Stimulated activated CD8-positive, alpha-beta memory T cell treated with anti-CD3 and anti-CD28 coated beads, Interleukin-7, amount 100 ng/mL, for 48 hours (primary cell): Measurements from ENCODE around the gene PRR19.

Experiments
- DNase-seq, 2 donors: peaks; one replicate each; pipeline ENCODE4 v3.0.0-alpha.2; 2020; ENCODE audit warnings: low read depth in 1 of 2; ENCODE audit errors: extremely low read depth in 1 of 2

The PRR19 gene

DNA sequence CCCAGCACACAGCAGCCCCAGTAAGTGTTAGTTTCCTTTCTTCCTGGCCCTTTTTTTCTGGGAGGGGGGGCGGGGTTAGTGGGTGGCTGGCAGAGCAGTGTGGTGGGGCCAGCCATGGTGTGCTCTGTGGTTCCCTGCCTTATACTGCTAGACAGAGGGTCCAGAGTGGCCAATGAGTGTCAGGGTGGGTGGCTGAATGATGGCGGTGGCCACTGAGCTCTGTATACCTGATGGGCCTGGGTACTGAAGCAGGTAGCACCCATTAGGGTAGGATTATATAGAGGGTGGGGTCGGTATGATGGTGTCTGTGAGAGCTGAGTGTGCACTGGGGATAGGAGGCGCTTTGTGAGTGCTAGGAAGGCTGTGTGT lies 19.1 kb upstream of the PRR19 start:
- DNase-seq: no peak

DNA sequence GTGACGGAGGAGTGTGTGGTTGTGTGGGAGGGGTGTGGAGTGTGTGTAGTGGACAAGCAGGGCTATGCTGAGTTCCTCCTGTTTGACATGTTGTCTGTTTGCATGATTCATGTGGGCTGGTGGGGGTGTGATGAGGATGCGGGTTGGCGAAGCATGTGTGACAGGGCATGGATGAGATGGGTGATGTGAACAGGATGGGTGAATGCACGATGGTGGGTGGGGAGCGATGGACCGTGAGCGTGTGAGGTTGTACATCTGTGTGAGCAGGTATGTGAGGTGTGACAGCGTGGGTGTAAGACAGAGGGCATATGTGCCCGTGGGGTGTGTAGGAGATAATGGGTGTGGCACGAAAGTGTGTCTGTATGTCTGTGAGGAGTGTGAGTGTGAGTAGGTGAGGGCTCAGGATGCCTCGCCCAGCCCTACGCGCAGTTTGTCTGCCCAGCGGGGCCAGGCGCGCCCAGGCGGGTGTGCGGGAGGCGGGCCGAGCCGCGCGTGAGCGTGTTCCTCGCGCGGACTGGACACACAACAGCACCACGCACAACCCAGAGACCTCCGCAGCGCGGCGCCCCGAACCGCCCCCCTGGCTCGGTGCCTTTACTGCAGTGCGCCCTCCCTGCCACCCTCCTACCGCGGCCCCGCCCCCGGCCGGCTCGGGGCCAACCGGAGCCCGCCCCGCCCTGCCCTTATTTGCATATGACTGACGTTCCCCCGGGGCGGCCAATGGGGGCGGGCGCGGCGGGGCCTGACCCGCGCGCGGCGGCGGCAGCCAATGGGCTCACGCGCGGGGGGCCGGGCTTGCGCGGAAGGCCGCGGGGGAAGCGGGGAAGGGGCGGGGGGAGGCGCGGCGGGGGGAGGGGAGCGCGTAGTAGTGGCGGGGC lies 18.5 kb upstream of the PRR19 start:
- peak; percentile 91 to 92 for DNase-seq

DNA sequence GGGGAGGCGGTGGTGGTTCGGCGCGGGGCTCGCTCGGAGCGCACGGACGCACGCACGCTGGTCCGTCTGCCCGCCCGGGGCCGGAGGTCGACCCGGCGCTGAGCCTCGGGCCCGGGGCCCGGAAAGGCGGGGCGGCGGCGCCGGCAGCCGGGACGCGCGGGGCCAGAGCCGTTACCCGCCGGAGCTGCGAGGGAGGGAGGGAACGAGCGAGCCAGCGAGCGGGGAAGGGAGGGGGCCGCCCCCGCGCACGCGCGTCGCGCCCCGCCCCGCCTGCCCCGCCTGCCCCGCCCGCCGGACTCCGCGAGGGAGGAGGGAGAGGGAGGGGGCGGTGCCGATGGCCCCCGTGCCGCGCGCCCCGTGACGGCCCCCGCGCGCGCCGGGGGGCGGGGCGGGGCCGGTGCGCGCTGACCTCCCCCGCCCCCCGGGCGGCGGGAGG lies 17.8 kb upstream of the PRR19 start:
- peak in 1 of 2 donors; percentile 63 for DNase-seq

DNA sequence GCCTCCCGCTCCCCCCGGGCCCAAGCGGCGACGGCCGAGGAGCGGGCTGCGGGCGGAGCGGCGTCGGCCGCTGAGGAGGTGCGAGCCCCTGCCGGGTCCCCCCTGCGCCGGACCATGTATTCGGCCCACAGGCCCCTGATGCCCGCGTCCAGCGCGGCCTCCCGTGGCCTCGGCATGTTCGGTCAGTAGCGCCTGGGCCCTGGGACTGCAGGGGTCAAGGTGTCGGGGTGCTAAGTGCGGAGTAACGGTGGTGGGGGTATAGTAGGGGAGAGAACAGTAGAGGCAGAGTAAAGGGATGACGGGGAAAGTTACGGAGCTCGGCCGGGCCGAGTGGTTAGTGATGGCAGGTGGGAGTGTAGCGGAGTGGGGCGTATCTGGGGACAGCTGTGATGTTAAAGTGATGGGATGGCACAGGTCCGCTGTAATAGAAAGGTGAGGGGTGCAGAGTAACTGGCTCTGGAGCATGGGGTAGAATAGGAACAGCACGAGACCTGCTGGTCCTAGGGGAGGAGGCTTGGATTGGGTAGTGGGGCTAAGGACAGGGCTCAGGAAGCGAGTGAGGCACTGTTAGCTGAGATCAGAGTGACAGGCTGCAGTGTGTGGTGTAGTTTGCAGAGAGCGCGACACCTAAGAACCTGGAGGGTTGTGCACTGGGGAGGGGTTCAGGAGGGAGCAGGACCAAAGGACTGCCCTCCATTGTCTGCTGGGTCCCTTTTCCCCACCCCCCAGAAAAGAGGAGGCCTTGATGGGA lies 17.2 kb upstream of the PRR19 start:
- DNase-seq: no peak

DNA sequence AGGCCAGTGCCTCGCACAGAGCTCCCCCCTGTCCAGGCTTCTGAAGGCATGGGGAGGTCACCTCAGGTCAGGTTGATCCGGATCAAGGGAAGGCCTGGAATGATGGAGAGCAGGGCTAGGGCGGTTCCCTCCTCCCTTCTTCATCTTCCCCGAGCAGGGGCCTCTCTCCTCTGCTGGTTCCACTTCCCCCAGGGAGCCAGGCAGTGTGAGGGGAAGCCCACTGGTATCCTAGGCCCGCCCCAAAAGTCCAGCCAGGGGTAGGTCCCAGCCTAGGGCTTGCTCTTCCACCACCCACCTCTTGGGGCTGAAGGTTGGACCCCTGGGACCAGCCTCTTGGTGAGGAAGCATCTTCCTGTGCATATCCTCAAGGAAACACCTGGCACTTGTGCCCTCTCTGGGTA lies 16.4 kb upstream of the PRR19 start:
- DNase-seq: no peak

DNA sequence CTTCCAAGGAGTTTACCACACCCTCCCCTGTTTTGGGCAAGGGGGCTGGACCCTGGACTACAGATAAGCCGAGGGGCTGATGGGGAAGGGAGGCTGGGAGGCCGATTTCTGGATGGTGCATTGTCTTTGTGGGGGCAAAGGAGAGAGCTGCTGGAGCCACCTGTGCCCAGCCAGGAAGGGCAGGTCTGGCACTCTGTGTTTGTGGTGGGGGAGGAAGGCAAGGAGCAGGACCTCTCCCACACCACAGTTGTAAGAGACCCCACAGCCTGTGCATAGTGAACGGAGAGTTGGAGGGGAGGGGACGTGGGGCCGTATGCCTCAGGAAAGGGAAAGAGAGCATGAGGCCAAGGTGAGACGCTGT lies 16.0 kb upstream of the PRR19 start:
- no peak for DNase-seq

DNA sequence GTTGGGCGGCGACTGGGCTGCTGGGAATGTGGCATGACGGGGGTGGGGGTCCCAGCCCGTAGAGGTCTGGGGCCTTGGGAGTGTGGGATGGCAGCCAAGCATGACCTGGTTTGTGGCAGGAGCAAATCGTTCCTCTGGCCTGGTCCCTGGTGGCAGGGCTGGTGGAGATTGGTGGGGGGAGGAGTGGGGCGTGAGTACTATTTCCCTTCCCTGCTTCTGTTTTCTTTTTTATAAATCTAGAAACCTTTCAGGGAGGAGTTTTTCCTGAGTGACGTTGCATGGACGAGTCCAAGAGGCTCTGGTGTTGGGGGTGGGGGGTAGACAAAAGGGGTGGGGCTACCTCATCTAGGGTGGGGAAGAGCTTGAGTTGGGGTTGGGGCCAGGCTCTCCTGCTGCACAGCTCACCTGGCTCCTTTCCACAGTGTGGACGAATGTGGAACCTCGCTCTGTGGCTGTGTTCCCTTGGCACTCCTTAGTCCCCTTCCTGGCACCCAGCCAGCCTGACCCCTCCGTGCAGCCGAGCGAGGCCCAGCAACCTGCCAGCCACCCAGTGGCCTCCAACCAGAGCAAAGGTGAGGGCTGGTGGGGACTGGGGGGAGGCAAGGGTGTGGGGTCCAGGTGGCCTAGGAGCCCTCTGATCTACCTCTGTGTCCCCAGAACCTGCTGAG lies 15.4 kb upstream of the PRR19 start:
- no peak for DNase-seq

DNA sequence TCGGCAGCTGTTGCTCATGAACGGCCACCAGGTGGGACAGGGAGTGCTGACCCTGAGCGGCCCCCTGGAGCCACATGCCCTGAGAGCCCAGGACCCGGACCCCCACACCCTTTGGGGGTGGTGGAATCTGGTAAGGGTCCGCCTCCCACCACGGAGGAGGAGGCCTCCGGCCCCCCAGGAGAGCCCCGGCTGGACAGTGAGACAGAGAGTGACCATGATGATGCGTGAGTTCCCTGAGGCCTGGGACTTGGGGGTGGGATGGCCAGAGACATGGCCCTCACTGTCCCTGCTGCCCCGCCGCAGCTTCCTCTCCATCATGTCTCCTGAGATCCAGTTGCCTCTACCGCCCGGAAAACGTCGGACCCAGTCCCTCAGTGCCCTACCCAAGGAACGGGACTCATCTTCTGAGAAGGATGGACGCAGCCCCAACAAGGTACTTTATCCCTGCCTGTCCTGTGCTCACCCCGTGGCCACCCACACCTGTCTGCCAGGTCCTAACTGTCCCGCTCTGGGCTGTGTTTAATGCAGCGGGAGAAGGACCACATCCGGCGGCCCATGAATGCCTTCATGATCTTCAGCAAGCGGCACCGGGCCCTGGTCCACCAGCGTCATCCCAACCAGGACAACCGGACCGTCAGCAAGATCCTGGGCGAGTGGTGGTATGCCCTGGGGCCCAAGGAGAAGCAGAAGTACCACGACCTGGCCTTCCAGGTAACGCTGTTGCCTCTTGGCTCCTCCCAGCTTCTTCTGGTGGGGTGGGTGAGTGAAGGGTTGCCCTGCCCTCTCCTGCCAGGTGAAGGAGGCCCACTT lies 14.7 kb upstream of the PRR19 start:
- DNase-seq: no peak

DNA sequence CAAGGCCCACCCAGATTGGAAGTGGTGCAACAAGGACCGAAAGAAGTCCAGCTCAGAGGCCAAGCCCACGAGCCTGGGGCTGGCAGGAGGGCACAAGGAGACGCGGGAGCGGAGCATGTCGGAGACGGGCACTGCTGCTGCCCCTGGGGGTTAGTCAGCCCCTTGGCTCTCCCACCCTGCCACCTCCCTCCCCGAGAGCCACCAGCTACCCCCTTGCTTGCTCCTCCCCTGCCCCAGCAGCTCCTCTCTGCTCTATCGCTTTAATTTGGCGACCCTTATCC lies 14.2 kb upstream of the PRR19 start:
- no peak for DNase-seq

DNA sequence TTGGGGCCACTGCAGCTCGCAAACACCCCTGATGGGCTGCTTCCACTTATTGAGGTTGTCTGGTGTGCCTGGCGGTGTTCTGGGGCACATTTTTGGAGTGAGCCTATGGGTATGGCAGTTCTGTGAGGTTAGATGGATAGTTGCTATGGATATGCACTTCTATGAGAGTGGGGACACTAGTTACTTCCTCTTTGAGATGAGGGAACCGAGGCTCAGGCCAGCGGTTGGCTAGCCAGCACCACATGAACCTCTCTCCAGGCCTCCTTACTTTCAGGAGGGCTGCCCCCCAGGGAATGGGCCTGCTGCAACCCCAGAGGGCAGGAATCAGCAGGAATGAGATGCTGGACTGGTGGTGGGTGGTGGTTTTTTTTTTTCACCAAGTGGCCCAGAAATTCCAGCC lies 13.5 kb upstream of the PRR19 start:
- DNase-seq: no peak

DNA sequence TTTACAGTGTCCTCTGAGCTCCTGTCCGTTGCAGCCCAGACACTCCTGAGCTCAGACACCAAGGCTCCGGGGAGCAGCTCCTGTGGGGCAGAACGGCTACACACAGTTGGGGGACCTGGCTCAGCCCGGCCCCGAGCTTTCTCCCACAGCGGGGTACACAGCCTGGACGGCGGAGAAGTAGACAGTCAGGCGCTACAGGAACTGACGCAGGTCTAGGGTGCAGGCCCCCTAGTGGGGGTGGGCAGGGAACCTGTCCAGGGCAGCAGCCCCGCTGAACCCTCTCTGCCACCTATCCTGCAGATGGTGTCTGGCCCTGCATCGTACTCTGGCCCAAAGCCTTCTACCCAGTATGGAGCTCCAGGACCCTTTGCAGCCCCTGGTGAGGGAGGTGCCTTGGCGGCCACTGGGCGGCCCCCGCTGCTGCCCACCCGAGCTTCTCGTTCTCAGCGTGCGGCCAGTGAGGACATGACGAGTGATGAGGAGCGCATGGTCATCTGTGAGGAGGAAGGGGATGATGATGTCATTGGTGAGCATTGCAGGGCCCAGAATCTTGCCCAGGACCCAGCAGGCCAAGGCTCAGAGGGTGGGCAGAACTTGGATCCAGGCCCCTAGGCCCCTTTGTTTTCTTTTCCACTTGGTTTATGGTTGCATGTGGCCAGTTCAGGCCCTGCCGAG lies 12.9 kb upstream of the PRR19 start:
- no peak for DNase-seq

DNA sequence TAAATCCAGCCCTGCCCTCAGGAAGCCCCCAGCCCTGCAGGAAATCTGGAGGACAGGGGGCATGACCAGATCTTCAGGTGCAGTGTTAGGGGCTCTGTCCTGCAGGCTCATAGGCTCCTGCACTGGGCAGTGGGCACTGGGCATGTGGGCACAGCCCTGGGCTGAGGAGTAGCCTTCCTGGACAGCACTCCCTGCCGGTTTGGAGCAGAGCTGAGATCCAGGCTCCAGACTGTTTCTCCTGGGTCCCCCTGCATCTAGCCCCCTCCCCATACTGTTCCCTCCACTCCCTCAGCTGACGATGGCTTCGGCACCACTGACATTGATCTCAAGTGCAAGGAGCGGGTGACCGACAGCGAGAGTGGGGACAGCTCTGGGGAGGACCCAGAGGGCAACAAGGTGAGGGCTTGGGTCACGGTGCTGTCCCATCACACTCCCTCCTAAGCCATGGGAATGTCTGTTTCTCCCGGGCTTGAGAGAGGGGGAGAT lies 12.3 kb upstream of the PRR19 start:
- no peak for DNase-seq

DNA sequence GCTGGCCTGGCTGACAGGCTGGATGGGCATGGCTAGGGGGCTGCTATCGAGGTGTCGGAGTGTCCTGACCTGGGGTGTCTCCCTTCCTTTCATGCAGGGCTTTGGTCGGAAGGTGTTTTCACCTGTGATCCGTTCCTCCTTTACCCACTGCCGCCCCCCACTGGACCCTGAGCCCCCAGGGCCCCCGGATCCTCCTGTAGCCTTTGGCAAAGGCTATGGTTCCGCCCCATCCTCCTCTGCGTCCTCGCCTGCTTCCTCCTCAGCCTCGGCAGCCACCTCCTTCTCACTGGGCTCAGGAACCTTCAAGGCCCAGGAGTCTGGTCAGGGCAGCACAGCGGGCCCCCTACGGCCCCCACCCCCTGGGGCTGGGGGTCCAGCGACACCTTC lies 11.8 kb upstream of the PRR19 start:
- DNase-seq: no peak

DNA sequence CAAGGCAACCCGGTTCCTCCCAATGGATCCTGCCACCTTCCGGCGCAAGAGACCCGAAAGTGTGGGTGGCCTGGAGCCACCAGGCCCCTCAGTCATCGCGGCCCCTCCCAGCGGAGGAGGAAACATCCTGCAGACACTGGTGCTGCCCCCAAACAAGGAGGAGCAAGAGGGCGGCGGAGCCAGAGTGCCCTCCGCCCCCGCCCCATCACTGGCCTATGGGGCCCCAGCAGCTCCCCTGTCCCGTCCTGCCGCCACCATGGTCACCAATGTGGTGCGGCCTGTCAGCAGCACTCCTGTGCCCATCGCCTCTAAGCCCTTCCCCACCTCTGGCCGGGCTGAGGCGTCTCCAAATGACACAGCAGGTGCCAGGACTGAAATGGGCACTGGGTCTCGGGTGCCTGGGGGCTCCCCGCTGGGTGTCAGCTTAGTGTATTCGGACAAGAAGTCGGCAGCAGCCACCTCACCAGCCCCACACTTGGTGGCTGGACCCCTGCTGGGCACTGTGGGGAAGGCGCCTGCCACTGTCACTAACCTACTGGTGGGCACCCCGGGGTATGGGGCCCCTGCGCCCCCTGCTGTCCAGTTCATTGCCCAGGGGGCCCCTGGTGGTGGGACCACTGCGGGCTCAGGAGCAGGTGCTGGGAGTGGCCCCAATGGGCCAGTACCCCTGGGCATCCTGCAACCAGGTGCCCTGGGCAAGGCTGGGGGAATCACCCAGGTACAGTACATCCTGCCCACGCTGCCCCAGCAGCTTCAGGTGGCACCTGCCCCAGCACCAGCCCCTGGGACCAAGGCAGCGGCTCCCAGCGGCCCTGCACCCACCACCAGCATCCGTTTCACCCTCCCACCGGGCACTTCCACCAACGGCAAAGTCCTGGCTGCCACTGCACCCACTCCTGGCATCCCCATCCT lies 11.2 kb upstream of the PRR19 start:
- peak in 1 of 2 donors; percentile 32 for DNase-seq

DNA sequence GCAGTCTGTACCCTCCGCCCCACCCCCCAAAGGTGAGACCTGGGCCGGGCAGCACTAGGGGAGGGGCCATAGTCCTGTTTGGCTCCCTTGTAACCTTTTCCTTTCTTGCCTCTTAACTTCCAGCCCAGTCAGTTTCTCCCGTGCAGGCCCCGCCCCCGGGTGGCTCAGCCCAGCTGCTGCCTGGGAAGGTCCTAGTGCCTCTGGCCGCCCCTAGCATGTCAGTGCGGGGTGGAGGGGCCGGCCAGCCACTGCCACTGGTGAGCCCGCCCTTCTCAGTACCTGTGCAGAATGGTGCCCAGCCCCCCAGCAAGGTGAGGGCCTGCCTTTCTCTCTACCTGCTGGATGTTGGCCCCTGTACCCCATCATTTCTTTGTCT lies 10.5 kb upstream of the PRR19 start:
- DNase-seq: no peak

DNA sequence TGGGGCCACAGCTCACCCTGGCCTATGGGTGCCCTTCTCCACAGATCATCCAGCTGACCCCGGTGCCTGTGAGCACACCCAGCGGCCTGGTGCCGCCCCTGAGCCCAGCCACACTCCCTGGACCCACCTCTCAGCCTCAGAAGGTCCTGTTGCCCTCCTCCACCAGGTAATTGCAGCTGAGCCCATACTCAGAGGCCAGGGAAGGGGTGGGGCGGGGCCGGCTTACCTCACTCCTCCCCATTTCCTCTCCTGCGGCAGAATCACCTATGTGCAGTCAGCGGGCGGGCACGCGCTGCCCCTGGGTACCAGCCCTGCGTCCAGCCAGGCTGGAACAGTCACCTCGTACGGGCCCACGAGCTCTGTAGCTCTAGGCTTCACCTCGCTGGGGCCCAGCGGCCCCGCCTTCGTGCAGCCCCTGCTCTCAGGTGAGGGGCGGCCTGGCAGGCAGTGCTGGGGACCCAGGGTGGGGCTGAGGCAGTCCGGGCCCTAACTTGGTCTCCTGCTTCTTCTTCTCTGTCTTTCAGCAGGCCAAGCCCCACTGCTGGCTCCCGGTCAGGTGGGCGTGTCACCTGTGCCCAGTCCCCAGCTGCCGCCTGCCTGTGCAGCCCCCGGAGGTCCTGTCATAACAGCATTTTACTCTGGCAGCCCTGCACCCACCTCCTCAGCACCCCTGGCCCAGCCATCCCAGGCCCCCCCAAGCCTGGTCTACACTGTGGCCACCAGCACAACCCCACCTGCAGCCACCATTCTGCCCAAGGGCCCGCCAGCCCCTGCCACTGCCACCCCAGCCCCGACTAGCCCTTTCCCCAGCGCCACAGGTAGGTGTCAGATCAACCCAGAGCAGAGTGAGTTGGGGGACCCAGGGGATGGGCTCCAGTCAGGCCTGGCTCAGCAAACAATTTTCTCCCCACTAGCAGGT lies 9.6 kb upstream of the PRR19 start:
- DNase-seq: no peak

DNA sequence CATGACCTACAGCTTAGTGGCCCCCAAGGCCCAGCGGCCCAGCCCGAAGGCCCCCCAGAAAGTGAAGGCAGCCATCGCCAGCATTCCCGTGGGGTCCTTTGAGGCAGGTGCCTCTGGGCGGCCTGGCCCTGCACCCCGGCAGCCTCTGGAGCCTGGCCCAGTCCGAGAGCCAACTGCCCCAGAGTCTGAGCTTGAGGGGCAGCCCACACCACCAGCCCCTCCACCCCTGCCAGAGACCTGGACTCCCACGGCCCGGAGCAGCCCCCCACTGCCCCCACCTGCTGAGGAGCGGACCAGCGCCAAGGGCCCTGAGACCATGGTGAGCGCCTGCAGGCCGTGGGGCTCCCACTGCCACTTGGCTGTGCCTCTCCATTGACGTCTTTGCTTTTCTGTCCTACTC lies 9.0 kb upstream of the PRR19 start:
- DNase-seq: no peak

DNA sequence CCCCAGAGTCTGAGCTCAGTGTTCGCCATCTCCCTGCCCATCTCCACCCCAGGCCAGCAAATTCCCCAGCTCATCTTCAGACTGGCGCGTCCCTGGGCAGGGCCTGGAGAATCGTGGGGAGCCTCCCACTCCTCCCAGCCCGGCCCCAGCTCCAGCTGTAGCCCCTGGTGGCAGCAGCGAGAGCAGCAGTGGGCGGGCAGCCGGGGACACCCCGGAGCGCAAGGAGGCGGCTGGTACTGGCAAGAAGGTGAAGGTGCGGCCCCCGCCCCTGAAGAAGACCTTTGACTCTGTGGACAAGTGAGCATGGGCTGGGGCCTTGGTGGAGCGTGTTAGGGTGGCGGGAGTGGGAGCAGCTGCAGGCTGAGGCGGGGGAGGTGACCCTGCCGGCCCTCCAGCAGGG lies 8.4 kb upstream of the PRR19 start:
- no peak for DNase-seq

DNA sequence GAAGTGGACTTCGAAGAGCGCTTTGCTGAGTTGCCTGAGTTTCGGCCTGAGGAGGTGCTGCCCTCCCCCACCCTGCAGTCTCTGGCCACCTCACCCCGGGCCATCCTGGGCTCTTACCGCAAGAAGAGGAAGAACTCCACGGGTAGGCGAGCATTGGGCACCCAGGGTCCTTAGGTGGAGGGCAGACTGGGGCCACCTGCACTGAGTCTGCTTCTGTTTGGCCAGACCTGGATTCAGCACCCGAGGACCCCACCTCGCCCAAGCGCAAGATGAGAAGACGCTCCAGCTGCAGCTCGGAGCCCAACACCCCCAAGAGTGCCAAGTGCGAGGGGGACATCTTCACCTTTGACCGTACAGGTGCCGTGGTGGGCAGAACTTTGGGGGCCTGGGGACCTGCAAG lies 8.0 kb upstream of the PRR19 start:
- no peak for DNase-seq
